ENCODE results near the gene ARRDC4.
A peak's percentile ranks its signal among the peaks of the same experiment; 100 is the strongest.

The ARRDC4 gene

DNA sequence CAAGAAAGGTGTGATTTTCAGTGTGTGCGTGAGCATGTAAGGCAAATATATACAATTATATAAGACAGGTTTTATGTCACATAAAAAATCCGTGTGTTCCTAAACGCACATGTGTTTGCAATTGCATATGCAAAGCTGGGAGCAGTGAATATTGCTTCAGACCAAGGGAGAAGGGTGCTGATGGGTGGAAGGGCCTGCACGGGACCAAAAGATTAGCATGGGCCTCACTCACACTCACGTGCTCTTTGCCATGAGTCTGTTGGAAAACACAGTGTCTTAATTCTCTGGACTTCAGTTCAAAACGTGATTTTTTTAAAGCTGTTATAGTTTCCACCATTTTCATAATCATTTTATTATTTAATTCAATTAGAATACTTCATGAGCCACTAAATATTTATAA lies 7.2 kb upstream of the ARRDC4 start:
- TF ChIP-seq JUND (IDR thresholded peaks at IDR 0.05; ENCODE audit: low read depth): no peak
- DNase-seq (ENCODE audit: low read depth in 1 of 2, low spot score in 1 of 2): no peak
- in situ Hi-C loops (cut with HindIII; ENCODE audit: low pct_unique_long_range_greater_than_20kb, low sequenced_read_pairs): no loop called here

GRCh38 chr15:97953748-97954147 lies 6.8 kb upstream of the ARRDC4 start:
- no peak for DNase-seq (ENCODE audit: low read depth in 1 of 2, low spot score in 1 of 2)
- TF ChIP-seq JUND (IDR thresholded peaks at IDR 0.05; ENCODE audit: low read depth): no peak
- in situ Hi-C loops (cut with HindIII; ENCODE audit: low pct_unique_long_range_greater_than_20kb, low sequenced_read_pairs): no loop called here

- no peak for DNase-seq (ENCODE audit: low read depth in 1 of 2, low spot score in 1 of 2)
- TF ChIP-seq JUND (IDR thresholded peaks at IDR 0.05; ENCODE audit: low read depth): no peak
- in situ Hi-C loops (cut with HindIII; ENCODE audit: low pct_unique_long_range_greater_than_20kb, low sequenced_read_pairs): no loop called here
These were observed 5.5 kb upstream of the ARRDC4 start for GRCh38 chr15:97955035-97955434.

GRCh38 chr15:97955529-97955928 lies 5.0 kb upstream of the ARRDC4 start:
- in situ Hi-C loops (cut with HindIII; ENCODE audit: low pct_unique_long_range_greater_than_20kb, low sequenced_read_pairs): no loop called here
- no peak for DNase-seq (ENCODE audit: low read depth in 1 of 2, low spot score in 1 of 2)
- no peak for TF ChIP-seq JUND (IDR thresholded peaks at IDR 0.05; ENCODE audit: low read depth)

DNA sequence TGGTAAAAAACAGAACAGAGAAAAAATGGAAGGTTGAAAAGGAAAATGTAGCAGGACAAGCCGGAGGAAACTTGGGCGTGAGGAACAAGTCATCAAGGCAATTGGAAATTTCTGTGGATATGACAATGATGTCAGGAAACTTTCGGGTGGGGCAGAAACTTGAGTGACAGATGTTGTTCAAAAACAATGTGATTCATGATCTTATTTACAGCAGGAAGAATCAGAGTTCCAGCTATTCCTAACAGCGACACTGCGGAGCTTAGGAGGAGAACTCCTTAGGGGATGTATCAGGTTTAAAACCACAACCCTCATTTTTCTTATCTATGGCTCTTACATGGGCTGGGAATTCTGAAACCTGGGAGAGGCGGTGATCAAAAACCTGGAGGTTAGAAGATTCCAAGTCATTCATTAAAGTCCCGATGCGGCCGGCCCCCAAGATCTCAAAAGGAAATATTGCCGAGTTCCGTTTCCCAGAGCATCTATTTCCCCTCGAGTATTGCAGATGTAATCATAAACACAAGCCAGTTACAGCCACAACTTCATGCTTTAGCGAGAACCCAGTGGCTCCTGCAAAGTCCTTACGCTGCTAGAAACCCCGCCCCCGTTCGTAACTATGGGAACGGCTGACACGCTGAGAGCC lies 659 bp upstream of the ARRDC4 start:
- in situ Hi-C loops (cut with HindIII; ENCODE audit: low pct_unique_long_range_greater_than_20kb, low sequenced_read_pairs): no loop called here
- no peak for DNase-seq (ENCODE audit: low read depth in 1 of 2, low spot score in 1 of 2)
- no peak for TF ChIP-seq JUND (IDR thresholded peaks at IDR 0.05; ENCODE audit: low read depth)

GRCh38 chr15:97961067-97961954 lies 808 bp downstream of the ARRDC4 start:
- TF ChIP-seq JUND (IDR thresholded peaks at IDR 0.05; ENCODE audit: low read depth): no peak
- in situ Hi-C loops (cut with HindIII; ENCODE audit: low pct_unique_long_range_greater_than_20kb, low sequenced_read_pairs): no loop called here
- peak; percentile 23 to 27 for DNase-seq (ENCODE audit: low read depth in 1 of 2, low spot score in 1 of 2)

DNA sequence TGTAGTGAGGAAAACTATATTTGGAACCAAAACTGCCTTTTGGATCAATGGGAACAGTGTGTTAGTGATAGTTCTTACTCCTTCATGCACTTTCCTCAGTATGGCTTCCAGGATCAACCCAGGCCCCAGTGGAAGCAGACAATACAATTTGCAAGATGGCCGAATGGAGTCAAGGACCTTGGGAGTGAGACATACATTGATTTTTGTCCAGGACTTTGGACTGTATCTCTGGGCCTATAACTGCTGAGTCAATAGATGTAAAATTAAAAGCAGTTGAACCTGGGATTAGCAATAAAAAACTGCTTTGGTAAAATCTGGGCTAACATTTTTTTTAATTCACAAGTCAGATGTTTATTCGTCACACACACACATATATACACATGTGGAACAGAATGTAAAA lies 1.8 kb downstream of the ARRDC4 start:
- no peak for TF ChIP-seq JUND (IDR thresholded peaks at IDR 0.05; ENCODE audit: low read depth)
- in situ Hi-C loops (cut with HindIII; ENCODE audit: low pct_unique_long_range_greater_than_20kb, low sequenced_read_pairs): no loop called here
- DNase-seq (ENCODE audit: low read depth in 1 of 2, low spot score in 1 of 2): no peak

GRCh38 chr15:97963779-97964178 lies 3.3 kb downstream of the ARRDC4 start:
- no peak for DNase-seq (ENCODE audit: low read depth in 1 of 2, low spot score in 1 of 2)
- no peak for TF ChIP-seq JUND (IDR thresholded peaks at IDR 0.05; ENCODE audit: low read depth)
- in situ Hi-C loops (cut with HindIII; ENCODE audit: low pct_unique_long_range_greater_than_20kb, low sequenced_read_pairs): no loop called here

- no peak for DNase-seq (ENCODE audit: low read depth in 1 of 2, low spot score in 1 of 2)
- in situ Hi-C loops (cut with HindIII; ENCODE audit: low pct_unique_long_range_greater_than_20kb, low sequenced_read_pairs): no loop called here
- TF ChIP-seq JUND (IDR thresholded peaks at IDR 0.05; ENCODE audit: low read depth): no peak
These were observed 5.7 kb downstream of the ARRDC4 start for GRCh38 chr15:97966246-97966645.

GRCh38 chr15:97966924-97967620 lies 6.6 kb downstream of the ARRDC4 start:
- DNase-seq (ENCODE audit: low read depth in 1 of 2, low spot score in 1 of 2): no peak
- no peak for TF ChIP-seq JUND (IDR thresholded peaks at IDR 0.05; ENCODE audit: low read depth)
- in situ Hi-C loops (cut with HindIII; ENCODE audit: low pct_unique_long_range_greater_than_20kb, low sequenced_read_pairs): no loop called here

DNA sequence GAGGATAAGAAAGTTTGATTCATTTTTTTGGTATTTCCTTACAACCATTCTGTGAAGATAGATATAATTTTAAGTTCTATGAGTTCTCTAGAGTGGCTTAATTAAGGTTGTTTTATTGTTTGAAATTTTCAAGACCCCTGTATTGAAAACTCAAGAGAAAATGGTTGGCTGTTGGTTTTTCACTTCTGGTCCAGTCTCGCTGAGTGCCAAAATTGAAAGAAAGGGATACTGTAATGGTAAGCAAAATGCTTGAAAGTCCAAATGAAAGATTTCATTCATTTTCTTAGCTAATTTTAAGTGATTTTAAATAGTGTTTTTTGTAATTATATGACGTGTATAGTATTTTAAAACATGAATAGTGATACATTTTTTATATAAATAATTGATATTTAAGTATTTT lies 7.4 kb downstream of the ARRDC4 start:
- no peak for TF ChIP-seq JUND (IDR thresholded peaks at IDR 0.05; ENCODE audit: low read depth)
- in situ Hi-C loops (cut with HindIII; ENCODE audit: low pct_unique_long_range_greater_than_20kb, low sequenced_read_pairs): no loop called here
- DNase-seq (ENCODE audit: low read depth in 1 of 2, low spot score in 1 of 2): no peak

DNA sequence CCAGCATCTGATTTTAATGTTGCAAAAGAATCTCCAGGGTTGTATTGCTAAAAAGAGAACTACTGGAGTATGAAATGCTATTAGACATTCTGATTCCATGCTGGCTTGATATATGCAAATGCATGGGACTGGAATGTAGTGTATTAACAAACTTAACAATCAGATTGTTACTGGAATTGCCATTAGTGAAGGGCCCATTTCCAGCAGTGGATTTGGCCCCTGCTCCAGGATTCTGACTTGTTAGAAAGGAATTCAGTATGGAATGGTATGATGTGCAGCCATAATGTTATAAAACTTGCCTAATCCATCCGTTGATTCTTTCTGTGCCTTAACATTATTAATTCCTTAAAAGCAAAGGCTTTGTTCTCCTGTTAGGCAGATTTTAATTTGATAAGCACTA lies 7.9 kb downstream of the ARRDC4 start:
- in situ Hi-C loops (cut with HindIII; ENCODE audit: low pct_unique_long_range_greater_than_20kb, low sequenced_read_pairs): no loop called here
- no peak for DNase-seq (ENCODE audit: low read depth in 1 of 2, low spot score in 1 of 2)
- TF ChIP-seq JUND (IDR thresholded peaks at IDR 0.05; ENCODE audit: low read depth): no peak

DNA sequence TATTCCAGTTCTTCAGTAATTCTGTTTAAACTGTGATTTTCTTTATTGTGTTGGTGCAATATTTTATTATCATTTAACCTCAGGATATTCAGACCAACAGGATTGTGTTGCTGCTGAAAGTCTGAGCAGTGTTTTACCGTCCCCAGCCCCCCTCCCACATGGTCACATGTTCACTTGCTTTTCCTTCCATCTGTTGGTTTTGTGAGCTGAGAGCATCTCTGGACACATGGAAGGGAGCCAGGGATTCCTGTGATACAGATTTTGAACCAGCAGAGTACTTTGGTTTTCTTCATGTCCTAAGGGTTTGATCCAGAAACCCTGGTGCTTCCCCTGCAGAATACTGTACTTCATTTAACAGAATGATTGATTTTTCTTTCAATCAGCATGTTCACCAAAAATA lies 11.9 kb downstream of the ARRDC4 start:
- in situ Hi-C loops (cut with HindIII; ENCODE audit: low pct_unique_long_range_greater_than_20kb, low sequenced_read_pairs): no loop called here
- no peak for DNase-seq (ENCODE audit: low read depth in 1 of 2, low spot score in 1 of 2)
- no peak for TF ChIP-seq JUND (IDR thresholded peaks at IDR 0.05; ENCODE audit: low read depth)
